Mesothelial cell of epicardium (in vitro differentiated cells): Measurements from ENCODE around the gene FOXK1. TPM values are rescaled to one million over a fixed set of nuclear protein-coding genes. Genes with fewer than 3 reads are reported as not detected.

Experiments
- DNase-seq, 2 experiments: peaks; one replicate each; pipeline ENCODE4 v3.0.0; 2021; ENCODE audit warnings: low spot score in 2 of 2; ENCODE audit not compliant: unreplicated experiment in 2 of 2
- H3K27ac Mint-ChIP-seq: 2 replicates; pipeline ENCODE4 v1.8.0; 2021; ENCODE audit warnings: mixed read lengths
- H3K27me3 Mint-ChIP-seq: 2 replicates; pipeline ENCODE4 v1.8.0; 2021; ENCODE audit warnings: low read depth, mixed read lengths
- H3K36me3 Mint-ChIP-seq: 2 replicates; pipeline ENCODE4 v1.8.0; 2021; ENCODE audit warnings: mixed read lengths
- H3K4me1 Mint-ChIP-seq: 2 replicates; pipeline ENCODE4 v1.8.0; 2021; ENCODE audit warnings: mixed read lengths
- H3K4me3 Mint-ChIP-seq: 2 replicates; pipeline ENCODE4 v1.8.0; 2021; ENCODE audit warnings: mild to moderate bottlenecking, moderate library complexity, mixed read lengths
- H3K9me3 Mint-ChIP-seq: 2 replicates; pipeline ENCODE4 v1.8.0; 2021; ENCODE audit warnings: mixed read lengths
- CTCF ChIP-seq: fragments of 200-600 bp; sonication (generic); IDR thresholded peaks from one replicate; pipeline ENCODE4 v1.5.0; 2021; ENCODE audit warnings: antibody characterized with exemption; ENCODE audit not compliant: unreplicated experiment
- total RNA-seq: library from RNA; stranded (reverse); gene quantifications from 3 replicates; pipeline ENCODE4 v1.2.1, GENCODE V29; 2021

FOXK1 gene
- total RNA-seq, 1 donor from 2014 or later, result 57.3 TPM

GRCh38 chr7:4807598-4808016 lies 125.5 kb downstream of the FOXK1 start:
- DNase-seq, result no peak
- no peak for TF ChIP-seq CTCF
- Mint-ChIP-seq H3K4me1 (no peaks in the 10 kb centered on the region), H3K9me3 (peaks cover 2% of the 10 kb centered on the region), H3K27ac (no peak overlapping the region), H3K4me3 (no peak overlapping the region), H3K36me3 (peaks cover under 1% of the 10 kb centered on the region), H3K27me3 (peaks cover 22% of the 10 kb centered on the region)

- DNase-seq, result no peak
- peaks cover 2% of the 10 kb centered on the region for H3K36me3 Mint-ChIP-seq
- H3K4me3 Mint-ChIP-seq, result no peak overlapping the region
- TF ChIP-seq CTCF, result no peak
- peaks cover 22% of the 10 kb centered on the region for H3K27me3 Mint-ChIP-seq
- H3K9me3 Mint-ChIP-seq, result peaks cover 6% of the 10 kb centered on the region
- H3K4me1 Mint-ChIP-seq, result no peaks in the 10 kb centered on the region
- H3K27ac Mint-ChIP-seq, result no peak overlapping the region
Measured at GRCh38 chr7:4808026-4808425, 125.9 kb downstream of the FOXK1 start.

GRCh38 chr7:4808565-4808964 lies 126.5 kb downstream of the FOXK1 start:
- H3K9me3 Mint-ChIP-seq, result peaks cover 10% of the 10 kb centered on the region
- no peak for TF ChIP-seq CTCF
- H3K4me3 Mint-ChIP-seq, result no peak overlapping the region
- peaks cover 22% of the 10 kb centered on the region for H3K27me3 Mint-ChIP-seq
- no peak overlapping the region for H3K27ac Mint-ChIP-seq
- H3K4me1 Mint-ChIP-seq, result no peaks in the 10 kb centered on the region
- DNase-seq, result no peak
- H3K36me3 Mint-ChIP-seq, result peaks cover 2% of the 10 kb centered on the region

- no peak for DNase-seq
- no peak overlapping the region for H3K27ac Mint-ChIP-seq
- no peak for TF ChIP-seq CTCF
- H3K36me3 Mint-ChIP-seq, result peaks cover 2% of the 10 kb centered on the region
- peaks cover 10% of the 10 kb centered on the region for H3K9me3 Mint-ChIP-seq
- no peaks in the 10 kb centered on the region for H3K4me1 Mint-ChIP-seq
- H3K27me3 Mint-ChIP-seq, result peaks cover 18% of the 10 kb centered on the region
- no peak overlapping the region for H3K4me3 Mint-ChIP-seq
Measured at GRCh38 chr7:4809091-4809591, 127.0 kb downstream of the FOXK1 start.

GRCh38 chr7:4809666-4810065 lies 127.6 kb downstream of the FOXK1 start:
- H3K27me3 Mint-ChIP-seq, result peaks cover 16% of the 10 kb centered on the region
- peaks cover 10% of the 10 kb centered on the region for H3K9me3 Mint-ChIP-seq
- TF ChIP-seq CTCF, result no peak
- no peak for DNase-seq
- no peak overlapping the region for H3K27ac Mint-ChIP-seq
- no peaks in the 10 kb centered on the region for H3K4me1 Mint-ChIP-seq
- no peak overlapping the region for H3K4me3 Mint-ChIP-seq
- H3K36me3 Mint-ChIP-seq, result peaks cover 2% of the 10 kb centered on the region

- H3K27me3 Mint-ChIP-seq, result no peaks in the 10 kb centered on the region
- no peak overlapping the region for H3K27ac Mint-ChIP-seq
- TF ChIP-seq CTCF, result no peak
- peaks cover 10% of the 10 kb centered on the region for H3K9me3 Mint-ChIP-seq
- peaks cover 2% of the 10 kb centered on the region for H3K36me3 Mint-ChIP-seq
- no peaks in the 10 kb centered on the region for H3K4me1 Mint-ChIP-seq
- no peak overlapping the region for H3K4me3 Mint-ChIP-seq
- DNase-seq, result no peak
Measured at GRCh38 chr7:4814433-4814832, 132.3 kb downstream of the FOXK1 start.
